Osteocyte (in vitro differentiated cells): ENCODE results near the gene ABCD2. TPM values are rescaled to one million over a fixed set of nuclear protein-coding genes. Genes with fewer than 3 reads are reported as not detected.

ENCODE experiments used
- DNase-seq: peaks from one replicate; pipeline ENCODE4 v3.0.0; 2021; ENCODE audit warnings: mixed read lengths; ENCODE audit not compliant: unreplicated experiment; ENCODE audit errors: extremely low spot score
- H3K27ac Mint-ChIP-seq: one replicate; pipeline ENCODE4 v1.8.0; 2021; ENCODE audit warnings: mild to moderate bottlenecking, mixed read lengths; ENCODE audit not compliant: unreplicated experiment
- H3K27me3 Mint-ChIP-seq: one replicate; pipeline ENCODE4 v1.8.0; 2021; ENCODE audit warnings: mixed read lengths; ENCODE audit not compliant: unreplicated experiment
- H3K36me3 Mint-ChIP-seq: one replicate; pipeline ENCODE4 v1.8.0; 2021; ENCODE audit warnings: mixed read lengths; ENCODE audit not compliant: unreplicated experiment
- H3K4me1 Mint-ChIP-seq: one replicate; pipeline ENCODE4 v1.8.0; 2021; ENCODE audit warnings: mixed read lengths; ENCODE audit not compliant: unreplicated experiment
- H3K4me3 Mint-ChIP-seq: one replicate; pipeline ENCODE4 v1.8.0; 2021; ENCODE audit warnings: mild to moderate bottlenecking, moderate library complexity, mixed read lengths; ENCODE audit not compliant: unreplicated experiment
- H3K9me3 Mint-ChIP-seq: one replicate; pipeline ENCODE4 v1.8.0; 2021; ENCODE audit warnings: mixed read lengths; ENCODE audit not compliant: unreplicated experiment
- CTCF ChIP-seq: fragments of 200-600 bp; sonication (generic); IDR thresholded peaks from 2 replicates; pipeline ENCODE4 v1.5.0; 2021; ENCODE audit warnings: antibody characterized with exemption, mild to moderate bottlenecking, moderate library complexity
- total RNA-seq: library from RNA; stranded (reverse); gene quantifications from 2 replicates; pipeline ENCODE4 v1.2.1, GENCODE V29; 2021

Gene ABCD2
- total RNA-seq, 1 donor from 2014 or later = not detected

GRCh38 chr12:39616251-39616650 lies 3.4 kb downstream of the ABCD2 start:
- TF ChIP-seq CTCF = no peak
- no peak overlapping the region for H3K27ac Mint-ChIP-seq
- peaks cover 20% of the 10 kb centered on the region for H3K27me3 Mint-ChIP-seq
- H3K36me3 Mint-ChIP-seq = no peaks in the 10 kb centered on the region
- peaks cover 5% of the 10 kb centered on the region for H3K4me1 Mint-ChIP-seq
- no peak for DNase-seq
- H3K4me3 Mint-ChIP-seq = no peak overlapping the region
- H3K9me3 Mint-ChIP-seq = no peaks in the 10 kb centered on the region

- no peaks in the 10 kb centered on the region for H3K4me1 Mint-ChIP-seq
- no peak overlapping the region for H3K27ac Mint-ChIP-seq
- H3K9me3 Mint-ChIP-seq = no peaks in the 10 kb centered on the region
- peaks cover 24% of the 10 kb centered on the region for H3K27me3 Mint-ChIP-seq
- TF ChIP-seq CTCF = no peak
- H3K36me3 Mint-ChIP-seq = no peaks in the 10 kb centered on the region
- no peak overlapping the region for H3K4me3 Mint-ChIP-seq
- DNase-seq = no peak
Measured at GRCh38 chr12:39613525-39613924, 6.1 kb downstream of the ABCD2 start.

- DNase-seq = no peak
- TF ChIP-seq CTCF = no peak
- Mint-ChIP-seq H3K27me3 (peaks cover 26% of the 10 kb centered on the region), H3K4me1 (no peaks in the 10 kb centered on the region), H3K4me3 (no peak overlapping the region), H3K27ac (no peak overlapping the region), H3K36me3 (no peaks in the 10 kb centered on the region), H3K9me3 (no peaks in the 10 kb centered on the region)
Measured at GRCh38 chr12:39612250-39612649, 7.4 kb downstream of the ABCD2 start.

GRCh38 chr12:39611818-39612217 lies 7.8 kb downstream of the ABCD2 start:
- Mint-ChIP-seq H3K4me1 (no peaks in the 10 kb centered on the region), H3K36me3 (no peaks in the 10 kb centered on the region), H3K27ac (no peak overlapping the region), H3K9me3 (no peaks in the 10 kb centered on the region), H3K27me3 (peaks cover 26% of the 10 kb centered on the region), H3K4me3 (no peak overlapping the region)
- no peak for TF ChIP-seq CTCF
- no peak for DNase-seq

GRCh38 chr12:39610436-39611025 lies 9.1 kb downstream of the ABCD2 start:
- Mint-ChIP-seq H3K27me3 (peaks cover 18% of the 10 kb centered on the region), H3K4me3 (no peak overlapping the region), H3K4me1 (peaks cover 4% of the 10 kb centered on the region), H3K9me3 (no peaks in the 10 kb centered on the region), H3K36me3 (no peaks in the 10 kb centered on the region), H3K27ac (no peak overlapping the region)
- DNase-seq = no peak
- no peak for TF ChIP-seq CTCF
